GM12878 (cell line): ENCODE results near the gene YAF2. TPM values are rescaled to one million over a fixed set of nuclear protein-coding genes. Genes with fewer than 3 reads are reported as not detected.

Experiments
- ATAC-seq: fragments of 200-7000 bp; cut with Tn5 transposase; 3 replicates; pipeline ENCODE4 v1.9.1; 2020; ENCODE audit warnings: mild to moderate bottlenecking, moderate library complexity
- BruUV-seq: library from RNA; stranded (reverse); fragments of 400-500 nt; replicated peaks from 2 replicates; lab custom pipeline; 2021; lab: Mats Ljungman, UMichigan
- CTCF ChIA-PET: fragments of 300-600 bp; sonication (Branson Sonifier 250); formaldehyde crosslinking; extraction: SDS; loops from one replicate; lab custom pipeline; 2021; ENCODE audit warnings: inconsistent platforms; lab: Yijun Ruan, JAX
- POLR2A ChIA-PET: fragments of 350-600 bp; formaldehyde crosslinking; extraction: SDS; loops from one replicate; lab custom pipeline; 2021; ENCODE audit warnings: inconsistent platforms; lab: Charles Lee
- RAD21 ChIA-PET: fragments of 300-600 bp; sonication (Branson Sonifier 250); formaldehyde crosslinking; loops from one replicate; lab custom pipeline; 2023; ENCODE audit warnings: antibody characterized with exemption; ENCODE audit not compliant: unreplicated experiment; lab: Charles Lee
- SMC1A ChIA-PET: fragments of 300-600 bp; sonication (Branson Sonifier 250); formaldehyde crosslinking; loops from one replicate; lab custom pipeline; 2023; ENCODE audit not compliant: unreplicated experiment, uncharacterized antibody; lab: Charles Lee
- DNase-seq: peaks from one replicate; pipeline ENCODE4 v3.0.0-alpha.2; 2011; ENCODE audit warnings: low read depth, low spot score
- FAIRE-seq: peaks from 3 replicates; lab custom pipeline; 2011; peaks lifted over from hg19 to GRCh38; lab: Jason Lieb, UNC
- H2AFZ ChIP-seq: 2 replicates; pipeline ENCODE4 v1.6.0; 2011; ENCODE audit warnings: low read depth, low read length, control low read depth; ENCODE audit not compliant: control insufficient read depth
- H3K27ac ChIP-seq: 2 replicates; pipeline ENCODE4 v1.5.1; 2011; ENCODE audit warnings: control low read depth; ENCODE audit not compliant: control insufficient read depth, insufficient read depth
- H3K27me3 ChIP-seq, 2 experiments: replicated peaks in 1 of 2; 2 replicates each; pipeline versions ENCODE4 v1.6.0 to v1.6.1; 2011; ENCODE audit warnings: low read length in 1 of 2; ENCODE audit not compliant: control insufficient read depth in 2 of 2, insufficient read depth in 2 of 2
- H3K36me3 ChIP-seq, 2 experiments: 2 replicates each; pipeline ENCODE4 v1.5.1; 2011; ENCODE audit warnings: low read length in 1 of 2; ENCODE audit not compliant: control insufficient read depth in 2 of 2, insufficient read depth in 2 of 2
- H3K4me1 ChIP-seq: 2 replicates; pipeline ENCODE4 v1.6.1; 2011; ENCODE audit warnings: mild to moderate bottlenecking, low read length, moderate library complexity, mixed read lengths; ENCODE audit not compliant: control insufficient read depth, insufficient read depth
- H3K4me2 ChIP-seq: 2 replicates; pipeline ENCODE4 v1.6.0; 2011; ENCODE audit warnings: control low read depth; ENCODE audit not compliant: control insufficient read depth, insufficient read depth
- H3K4me3 ChIP-seq: fragments of 200-600 bp; sonication (generic); 2 replicates; pipeline ENCODE4 v1.5.1; 2016
- H3K79me2 ChIP-seq: 2 replicates; pipeline ENCODE4 v1.6.0; 2011; ENCODE audit warnings: low read length; ENCODE audit not compliant: control insufficient read depth, insufficient read depth
- H3K9ac ChIP-seq: 2 replicates; pipeline ENCODE4 v1.8.0; 2011; ENCODE audit warnings: low read length, control low read depth, mixed read lengths; ENCODE audit not compliant: control insufficient read depth, insufficient read depth
- H3K9me3 ChIP-seq: replicated peaks from 3 replicates; pipeline ENCODE4 v1.5.1; 2011; ENCODE audit warnings: mild to moderate bottlenecking, low read length; ENCODE audit not compliant: control insufficient read depth, insufficient read depth
- H4K20me1 ChIP-seq: 2 replicates; pipeline ENCODE4 v1.6.0; 2011; ENCODE audit not compliant: control insufficient read depth, insufficient read depth
- CREB1 ChIP-seq: IDR thresholded peaks from 2 replicates; pipeline ENCODE4 v1.6.1; 2012; ENCODE audit warnings: low read depth, mild to moderate bottlenecking, inconsistent platforms
- HCFC1 ChIP-seq: fragments of 150-350 bp; IDR thresholded peaks from 2 replicates; pipeline ENCODE4 v1.6.1; 2014; ENCODE audit warnings: low read length
- HDAC2 ChIP-seq: fragments of 200-600 bp; sonication (generic); IDR thresholded peaks from 2 replicates; pipeline ENCODE4 v1.6.1; 2017
- KAT2A ChIP-seq: conservative IDR thresholded peaks from 2 replicates; pipeline ENCODE4 v1.6.1; 2011; ENCODE audit warnings: low read depth, low read length; ENCODE audit not compliant: control insufficient read depth
- RAD51 ChIP-seq: fragments of 450-650 bp; IDR thresholded peaks from 2 replicates; pipeline ENCODE4 v1.6.1; 2016; ENCODE audit warnings: moderate library complexity, mild to moderate bottlenecking, inconsistent platforms
- REST ChIP-seq: IDR thresholded peaks from 2 replicates; pipeline ENCODE4 v1.6.1; 2012; ENCODE audit warnings: mild to moderate bottlenecking, low read depth, low read length
- SUPT20H ChIP-seq: IDR thresholded peaks from 2 replicates; pipeline ENCODE4 v1.6.1; 2011; ENCODE audit warnings: low read depth, mild to moderate bottlenecking, low read length, moderate library complexity, borderline replicate concordance; ENCODE audit not compliant: control insufficient read depth
- TCF3 ChIP-seq: IDR thresholded peaks from 2 replicates; pipeline ENCODE4 v1.6.1; 2012; ENCODE audit warnings: low read depth, mild to moderate bottlenecking, low read length, borderline replicate concordance; ENCODE audit not compliant: insufficient read depth
- ZBTB4 ChIP-seq: fragments of 450-650 bp; formaldehyde crosslinking; IDR thresholded peaks from 2 replicates; pipeline ENCODE4 v1.4.0; 2022; ENCODE audit warnings: mild to moderate bottlenecking, moderate library complexity
- ZBTB40 ChIP-seq: fragments of 450-650 bp; IDR thresholded peaks from 2 replicates; pipeline ENCODE4 v1.6.1; 2016; ENCODE audit warnings: mild to moderate bottlenecking, moderate library complexity, borderline replicate concordance
- WGBS: methylation state at CpG from one replicate; pipeline ENCODE4 v1.1.6; 2016; ENCODE audit warnings: low lambda C conversion rate; ENCODE audit not compliant: insufficient replicate concordance, insufficient coverage; ENCODE audit errors: missing lambda C conversion rate; 5-methylcytosine and 5-hydroxymethylcytosine counted together
- in situ Hi-C: fragments of 300-500 bp; cut with MboI; formaldehyde crosslinking; loops from 9 replicates; pipeline ENCODE4 v1.14.3; 2018; ENCODE audit warnings: mixed read lengths
- intact Hi-C: fragments of 100-400 bp; cut with micrococcal nuclease; formaldehyde crosslinking; loops from one replicate; pipeline ENCODE4 v1.14.2; 2022; ENCODE audit not compliant: unreplicated experiment
- polyA plus RNA-seq, 11 experiments: library from polyadenylated mRNA; depleted of rRNA in 4 of 11; unstranded in 6 of 11; stranded (reverse) in 5 of 11; fragments of >200 nt; fragmentation: Nextera tagmentation in 4 of 11; fragmentation: Illumina TruSeq in 1 of 11; extraction: Ambion mirVana in 4 of 11; extraction: Trizol in 1 of 11; gene quantifications; 1 replicate in 1 of 11; 2 replicates in 10 of 11; pipeline versions ENCODE4 v1.2.1 to v1.2.3, GENCODE V29; 2011 to 2016; ENCODE audit warnings: inconsistent platforms in 2 of 11, missing spikeins in 2 of 11, low read depth in 1 of 11
- total RNA-seq, 4 experiments: library from RNA; depleted of rRNA in 3 of 4; stranded (reverse); fragments of >200 nt in 3 of 4; fragmentation: Illumina TruSeq in 1 of 4; extraction: Trizol in 1 of 4; gene quantifications; 2 replicates each; pipeline versions ENCODE4 v1.2.1 to v1.2.3, GENCODE V29; 2013 to 2021

The YAF2 gene
- total and polyA plus RNA-seq, 10 of the 15 experiments (the other 5 are each of a cell fraction or from before 2014, with no cell fraction given), result 18.8 to 36.6 (median 23.0) TPM

GRCh38 chr12:42281278-42281677 lies 43.2 kb upstream of the YAF2 start:
- no peaks in the 10 kb centered on the region for H3K36me3 ChIP-seq
- ChIA-PET CTCF (no interaction called here), RAD21 (interaction anchor here (0.9 to 1.1 kb wide), 2 partner anchors 17 to 51 kb away, joined by 3 to 4 read pairs; no protein-coding TSS in a partner anchor), SMC1A (interaction anchor here (0.6 to 1.4 kb wide), 3 partner anchors 38 to 983 kb away, joined by 3 read pairs; no protein-coding TSS in a partner anchor), POLR2A (no interaction called here)
- no peaks in the 10 kb centered on the region for H3K9me3 ChIP-seq
- intact Hi-C loops (no loop called here), in situ Hi-C loops (no loop called here)
- no peaks in the 10 kb centered on the region for H3K27me3 ChIP-seq
- H4K20me1 ChIP-seq, result no peaks in the 10 kb centered on the region
- H3K4me3 ChIP-seq, result no peak overlapping the region
- WGBS, result 58% methylated on average over 3 of the region's 3 CpGs
- BruUV-seq, result no TSS peak
- no peak overlapping the region for H3K9ac ChIP-seq
- H3K27ac ChIP-seq, result no peak overlapping the region
- peaks cover 3% of the 10 kb centered on the region; the same call in 1 of the 2 replicates for H3K4me1 ChIP-seq
- H3K79me2 ChIP-seq, result no peaks in the 10 kb centered on the region
- ATAC-seq (no peak), DNase-seq (no peak), FAIRE-seq (no peak)
- TF ChIP-seq CREB1, result no peak
- no peak for TF ChIP-seq TCF3
- TF ChIP-seq SUPT20H, result no peak
- TF ChIP-seq RAD51, result no peak
- no peak for TF ChIP-seq HCFC1
- no peak for TF ChIP-seq HDAC2
- no peak for TF ChIP-seq ZBTB40
- no peak for TF ChIP-seq KAT2A
- no peak for TF ChIP-seq ZBTB4 (CRISPR knock-in tag)
- TF ChIP-seq REST, result no peak
- no peak overlapping the region for H2AFZ ChIP-seq
- no peak overlapping the region for H3K4me2 ChIP-seq
